GM23338 (cell line): ENCODE measurements around the gene BLOC1S3. TPM values are rescaled to one million over a fixed set of nuclear protein-coding genes. Genes with fewer than 3 reads are reported as not detected.

Source experiments
- ATAC-seq: fragments of 200-7000 bp; cut with Tn5 transposase; 3 replicates; pipeline ENCODE4 v1.9.1; 2020
- DNase-seq: peaks from one replicate; pipeline ENCODE4 v3.0.0-alpha.2; 2015; ENCODE audit warnings: low spot score
- H2AFZ ChIP-seq: fragments of 200-600 bp; sonication (generic); 2 replicates; pipeline ENCODE4 v1.8.0; 2016; ENCODE audit warnings: antibody characterized with exemption, mild to moderate bottlenecking, moderate library complexity
- H3F3A ChIP-seq: fragments of 200-600 bp; sonication (generic); replicated peaks from 2 replicates; pipeline ENCODE4 v1.8.0; 2017; ENCODE audit warnings: antibody characterized with exemption, mixed run types, low read depth
- H3K27ac ChIP-seq: fragments of 200-600 bp; sonication (generic); 2 replicates; pipeline ENCODE4 v1.6.1; 2016; ENCODE audit warnings: low read depth
- H3K27me3 ChIP-seq: fragments of 200-600 bp; sonication (generic); 2 replicates; pipeline ENCODE4 v1.8.0; 2016; ENCODE audit warnings: mild to moderate bottlenecking, mixed run types, moderate library complexity; ENCODE audit not compliant: insufficient read depth
- H3K36me3 ChIP-seq: fragments of 200-600 bp; sonication (generic); 2 replicates; pipeline ENCODE4 v1.8.0; 2016; ENCODE audit warnings: mild to moderate bottlenecking; ENCODE audit not compliant: insufficient read depth
- H3K4me1 ChIP-seq: fragments of 200-600 bp; sonication (generic); 2 replicates; pipeline ENCODE4 v1.8.0; 2016; ENCODE audit warnings: mild to moderate bottlenecking, moderate library complexity; ENCODE audit not compliant: insufficient read depth
- H3K4me2 ChIP-seq: fragments of 200-600 bp; sonication (generic); 2 replicates; pipeline ENCODE4 v1.7.1; 2017; ENCODE audit warnings: mixed run types
- H3K4me3 ChIP-seq: fragments of 200-600 bp; sonication (generic); 2 replicates; pipeline ENCODE4 v1.6.1; 2016; ENCODE audit warnings: mixed run types
- H3K79me2 ChIP-seq: fragments of 200-600 bp; sonication (generic); replicated peaks from 2 replicates; pipeline ENCODE4 v1.8.0; 2017; ENCODE audit warnings: mild to moderate bottlenecking; ENCODE audit not compliant: insufficient read depth
- H3K9me2 ChIP-seq: fragments of 200-600 bp; sonication (generic); 2 replicates; pipeline ENCODE4 v1.8.0; 2017; ENCODE audit not compliant: insufficient read depth
- H4K20me1 ChIP-seq: fragments of 200-600 bp; sonication (generic); replicated peaks from 2 replicates; pipeline ENCODE4 v1.8.0; 2017; ENCODE audit warnings: mild to moderate bottlenecking; ENCODE audit not compliant: insufficient read depth
- H3K27ac Mint-ChIP-seq: 2 replicates; pipeline ENCODE4 v1.8.0; 2020; ENCODE audit warnings: inconsistent platforms, mild to moderate bottlenecking, moderate library complexity, mixed read lengths
- H3K27me3 Mint-ChIP-seq: 3 replicates; pipeline ENCODE4 v1.8.0; 2022; ENCODE audit warnings: low read depth, mild to moderate bottlenecking, moderate library complexity, mixed read lengths, inconsistent platforms; ENCODE audit not compliant: insufficient read depth, poor library complexity
- H3K36me3 Mint-ChIP-seq: 3 replicates; pipeline ENCODE4 v1.8.0; 2021; ENCODE audit warnings: low read depth, mild to moderate bottlenecking, inconsistent platforms, moderate library complexity, mixed read lengths
- H3K4me1 Mint-ChIP-seq: 3 replicates; pipeline ENCODE4 v1.8.0; 2020; ENCODE audit warnings: mild to moderate bottlenecking, inconsistent platforms, mixed read lengths
- H3K4me3 Mint-ChIP-seq: 3 replicates; pipeline ENCODE4 v1.8.0; 2021; ENCODE audit warnings: moderate library complexity, mild to moderate bottlenecking, inconsistent platforms, mixed read lengths
- H3K9me3 Mint-ChIP-seq: 3 replicates; pipeline ENCODE4 v1.8.0; 2020; ENCODE audit warnings: moderate library complexity, mild to moderate bottlenecking, inconsistent platforms, mixed read lengths
- CREB1 ChIP-seq: fragments of 250-450 bp; sonication (Bioruptor Pico); IDR thresholded peaks from 2 replicates; pipeline ENCODE4 v1.5.0; 2020; ENCODE audit warnings: low read depth, mild to moderate bottlenecking, moderate library complexity
- CTCF ChIP-seq, 2 experiments: fragments of 200-600 bp in 1 of 2; sonication (generic) in 1 of 2; conservative IDR thresholded peaks; 2 replicates each; pipeline versions ENCODE4 v1.5.1 to v1.6.1; 2016 to 2017; ENCODE audit warnings: antibody characterized with exemption in 2 of 2, low read depth in 2 of 2, mild to moderate bottlenecking in 2 of 2, moderate library complexity in 1 of 2
- EZH2 ChIP-seq: fragments of 200-600 bp; sonication (generic); IDR thresholded peaks from one replicate; pipeline ENCODE4 v1.8.0; 2017; ENCODE audit warnings: antibody characterized with exemption, mild to moderate bottlenecking, low read depth; ENCODE audit not compliant: unreplicated experiment
- EZH2phosphoT487 ChIP-seq: fragments of 200-600 bp; sonication (generic); IDR thresholded peaks from one replicate; pipeline ENCODE4 v1.8.1; 2018; ENCODE audit warnings: antibody characterized with exemption; ENCODE audit not compliant: unreplicated experiment
- JUNB ChIP-seq: IDR thresholded peaks from one replicate; pipeline ENCODE4 v1.6.1; 2016; ENCODE audit warnings: antibody characterized with exemption; ENCODE audit not compliant: unreplicated experiment
- NANOG ChIP-seq: IDR thresholded peaks from 2 replicates; pipeline ENCODE4 v1.6.1; 2016; ENCODE audit warnings: antibody characterized with exemption, borderline replicate concordance
- POLR2AphosphoS5 ChIP-seq: IDR thresholded peaks from 2 replicates; pipeline ENCODE4 v1.6.1; 2016; ENCODE audit warnings: antibody characterized with exemption, low read depth
- REST ChIP-seq: IDR thresholded peaks from one replicate; pipeline ENCODE4 v1.6.1; 2018; ENCODE audit warnings: antibody characterized with exemption; ENCODE audit not compliant: unreplicated experiment
- STAT1 ChIP-seq: IDR thresholded peaks from one replicate; pipeline ENCODE4 v1.6.1; 2016; ENCODE audit warnings: antibody characterized with exemption; ENCODE audit not compliant: unreplicated experiment
- ZNF462 ChIP-seq: fragments of 250-450 bp; sonication (Bioruptor Pico); IDR thresholded peaks from 2 replicates; pipeline ENCODE4 v1.5.0; 2020; ENCODE audit warnings: mild to moderate bottlenecking, moderate library complexity
- polyA plus RNA-seq: library from polyadenylated mRNA; unstranded; fragments of >200 nt; fragmentation: Nextera tagmentation; extraction: Ambion mirVana; gene quantifications from 2 replicates; pipeline ENCODE4 v1.2.1, GENCODE V29; 2016
- total RNA-seq: library from RNA; depleted of rRNA; stranded (reverse); fragments of >200 nt; shearing (Covaris generic); gene quantifications from 2 replicates; pipeline ENCODE4 v1.2.3, GENCODE V29; 2014

Gene BLOC1S3
- total and polyA plus RNA-seq, 2 experiments from 2014 or later, result 2.5 to 15.9 TPM

- H3K9me2 ChIP-seq, result no peaks in the 10 kb centered on the region
- Mint-ChIP-seq H3K4me1 (no peaks in the 10 kb centered on the region; the same call in 2 of the 3 replicates), H3K4me3 (peak overlapping the region; percentile 95), H3K27me3 (peaks cover 18% of the 10 kb centered on the region), H3K27ac (no peak overlapping the region; the same call in 1 of the 2 replicates), H3K9me3 (no peaks in the 10 kb centered on the region), H3K36me3 (peaks cover 3% of the 10 kb centered on the region; the same call in 1 of the 3 replicates)
- peaks cover 3% of the 10 kb centered on the region; the same call in 1 of the 2 replicates for H3K4me1 ChIP-seq
- no peak overlapping the region for H3K27ac ChIP-seq
- H4K20me1 ChIP-seq, result no peaks in the 10 kb centered on the region
- H3K79me2 ChIP-seq, result peaks cover 15% of the 10 kb centered on the region
- peak; percentile 4 for ATAC-seq
- H3K27me3 ChIP-seq, result peaks cover 6% of the 10 kb centered on the region; the same call in 1 of the 2 replicates
- H3K36me3 ChIP-seq, result no peaks in the 10 kb centered on the region
- 0 out of 2 replicates have a peak, but pooled peaks cover 4% of the 10 kb centered on the region for H3F3A ChIP-seq
- TF ChIP-seq REST, result no peak
- TF ChIP-seq NANOG, result no peak
- TF ChIP-seq CREB1, result no peak
- TF ChIP-seq EZH2phosphoT487, result no peak
- TF ChIP-seq POLR2AphosphoS5, result no peak
- no peak for TF ChIP-seq STAT1
- no peak for TF ChIP-seq ZNF462
- no peak for TF ChIP-seq EZH2
- no peak for TF ChIP-seq CTCF (conservative IDR thresholded peaks at IDR 0.05; ENCODE audit: low read depth in 2 of 2)
- no peak for TF ChIP-seq JUNB
- peak overlapping the region; percentile 93 for H3K4me2 ChIP-seq
- H3K4me3 ChIP-seq, result peak overlapping the region; percentile 64
- H2AFZ ChIP-seq, result peak overlapping the region; percentile 94
- no peak for DNase-seq
Measured at GRCh38 chr19:45179072-45179891, 698 bp downstream of the BLOC1S3 start.
